ENCODE results near the gene KCNJ3.

- TF ChIP-seq, protein P1, sequence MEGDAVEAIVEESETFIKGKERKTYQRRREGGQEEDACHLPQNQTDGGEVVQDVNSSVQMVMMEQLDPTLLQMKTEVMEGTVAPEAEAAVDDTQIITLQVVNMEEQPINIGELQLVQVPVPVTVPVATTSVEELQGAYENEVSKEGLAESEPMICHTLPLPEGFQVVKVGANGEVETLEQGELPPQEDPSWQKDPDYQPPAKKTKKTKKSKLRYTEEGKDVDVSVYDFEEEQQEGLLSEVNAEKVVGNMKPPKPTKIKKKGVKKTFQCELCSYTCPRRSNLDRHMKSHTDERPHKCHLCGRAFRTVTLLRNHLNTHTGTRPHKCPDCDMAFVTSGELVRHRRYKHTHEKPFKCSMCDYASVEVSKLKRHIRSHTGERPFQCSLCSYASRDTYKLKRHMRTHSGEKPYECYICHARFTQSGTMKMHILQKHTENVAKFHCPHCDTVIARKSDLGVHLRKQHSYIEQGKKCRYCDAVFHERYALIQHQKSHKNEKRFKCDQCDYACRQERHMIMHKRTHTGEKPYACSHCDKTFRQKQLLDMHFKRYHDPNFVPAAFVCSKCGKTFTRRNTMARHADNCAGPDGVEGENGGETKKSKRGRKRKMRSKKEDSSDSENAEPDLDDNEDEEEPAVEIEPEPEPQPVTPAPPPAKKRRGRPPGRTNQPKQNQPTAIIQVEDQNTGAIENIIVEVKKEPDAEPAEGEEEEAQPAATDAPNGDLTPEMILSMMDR (IDR thresholded peaks at IDR 0.05): no peak
- no peak for TF ChIP-seq EZH2 (IDR thresholded peaks at IDR 0.05; ENCODE audit: borderline replicate concordance, insufficient read depth, low read depth, low read length, poor library complexity, severe bottlenecking)
Measured at GRCh38 chr2:154670083-154670482, 28.4 kb upstream of the KCNJ3 start.

All from B cell (primary cell).